Subcutaneous abdominal adipose tissue (tissue), 5 donors: ENCODE results near the gene ANKRD30B.
"Not testable (repeated sequence)": the region's sequence is repeated elsewhere in the genome, so short reads cannot be mapped to it uniquely, and the experiment has no call there.

Experiments used
- H3K27ac ChIP-seq: one replicate; pipeline ENCODE4 v1.7.0; 2013; ENCODE audit warnings: low read depth, mild to moderate bottlenecking, inconsistent platforms, low read length, moderate library complexity
- H3K27me3 ChIP-seq, 5 donors: one replicate each; pipeline ENCODE4 v1.7.0; 2013; ENCODE audit warnings: low read length in 5 of 5, inconsistent platforms in 1 of 5; ENCODE audit not compliant: control insufficient read depth in 5 of 5, insufficient read depth in 4 of 5
- H3K36me3 ChIP-seq, 5 donors: one replicate each; pipeline ENCODE4 v1.7.0; 2013; ENCODE audit warnings: low read length in 5 of 5; ENCODE audit not compliant: control insufficient read depth in 5 of 5, insufficient read depth in 5 of 5
- H3K4me1 ChIP-seq, 5 donors: one replicate each; pipeline ENCODE4 v1.7.0; 2013; ENCODE audit warnings: low read length in 5 of 5, mild to moderate bottlenecking in 3 of 5, moderate library complexity in 1 of 5; ENCODE audit not compliant: control insufficient read depth in 5 of 5, insufficient read depth in 5 of 5
- H3K4me3 ChIP-seq, 5 donors: one replicate each; pipeline ENCODE4 v1.7.0; 2013; ENCODE audit warnings: low read length in 5 of 5, low read depth in 1 of 5
- H3K9ac ChIP-seq, 5 donors: one replicate each; pipeline ENCODE4 v1.7.0; 2013; ENCODE audit warnings: low read length in 5 of 5, mild to moderate bottlenecking in 4 of 5, moderate library complexity in 3 of 5
- H3K9me3 ChIP-seq, 5 donors: one replicate each; pipeline ENCODE4 v1.7.0; 2013; ENCODE audit warnings: low read length in 5 of 5; ENCODE audit not compliant: control insufficient read depth in 5 of 5
- donor health status: healthy.
- donor health status: healthy.
- donor health status: healthy.
- donor health status: healthy.
- donor health status: healthy.

ANKRD30B gene

DNA sequence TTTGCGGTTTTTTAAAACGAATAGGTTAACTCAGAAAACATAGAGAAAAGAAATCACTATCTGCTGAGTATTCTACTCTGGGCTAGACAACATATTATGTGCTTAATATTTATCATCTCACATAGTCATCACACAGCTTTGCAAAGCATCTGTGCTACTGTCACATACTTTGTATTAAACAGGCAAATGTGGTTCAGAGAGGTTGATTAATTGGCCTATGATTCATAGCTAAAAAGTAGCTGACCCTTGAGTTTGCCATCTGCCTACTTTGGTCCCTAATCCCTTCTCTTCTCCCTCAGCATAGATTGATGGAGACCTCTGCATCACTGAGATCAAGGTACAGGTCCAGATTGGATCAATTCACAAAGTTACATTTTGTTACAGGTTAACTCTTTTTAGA lies 21.4 kb downstream of the ANKRD30B start:
- Histone ChIP-seq H3K4me1 (no peaks in the 10 kb centered on the region), H3K27me3 (no peaks in the 10 kb centered on the region), H3K36me3 (no peaks in the 10 kb centered on the region), H3K4me3 (no peak overlapping the region), H3K9ac (no peak overlapping the region), H3K27ac (no peak overlapping the region), H3K9me3 (no peaks in the 10 kb centered on the region)

DNA sequence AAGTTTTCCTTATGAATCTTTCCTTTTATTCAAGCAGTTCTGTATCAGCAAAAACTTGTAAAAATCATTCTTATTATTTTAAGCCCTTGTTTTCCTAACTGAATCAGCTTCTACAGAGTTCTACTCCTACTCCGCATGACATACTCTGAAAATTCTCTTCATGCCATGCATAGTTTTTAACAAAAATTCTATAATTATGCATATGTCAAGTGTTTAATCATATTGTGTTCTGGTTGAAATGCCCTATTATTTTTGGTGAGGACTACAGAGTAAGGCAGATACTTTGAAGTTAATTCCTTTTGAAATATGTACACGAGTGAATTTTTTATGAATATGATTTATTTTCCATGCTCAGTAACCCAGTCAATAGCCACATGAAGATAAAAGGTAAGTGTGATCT lies 28.8 kb downstream of the ANKRD30B start:
- H3K27ac ChIP-seq, result no peak overlapping the region

DNA sequence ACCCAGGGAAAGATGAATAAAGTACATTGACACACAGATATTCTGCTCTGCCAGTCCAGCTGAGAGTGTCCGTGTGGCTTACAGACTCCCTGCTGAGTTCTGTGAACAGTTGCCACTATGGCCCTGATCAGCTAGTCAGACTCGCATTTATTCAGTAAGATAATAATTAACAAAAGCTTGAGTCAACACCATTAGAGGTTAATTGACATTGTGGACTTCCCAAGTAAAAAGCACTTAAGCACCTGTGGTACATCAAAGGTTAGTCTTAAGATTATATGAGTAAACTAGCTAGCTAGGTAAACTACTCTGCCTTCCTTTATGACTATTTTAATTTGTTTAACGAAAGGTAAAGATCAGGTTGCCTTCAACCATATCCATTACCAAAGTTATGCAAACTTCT lies 33.7 kb downstream of the ANKRD30B start:
- Histone ChIP-seq H3K27ac (no peak overlapping the region), H3K27me3 (no peaks in the 10 kb centered on the region), H3K9ac (no peak overlapping the region), H3K4me1 (no peaks in the 10 kb centered on the region), H3K36me3 (no peaks in the 10 kb centered on the region), H3K4me3 (no peak overlapping the region), H3K9me3 (no peaks in the 10 kb centered on the region)

More for the DNA sequence above, 28.8 kb downstream of the ANKRD30B start:
- Histone ChIP-seq H3K9ac (no peak overlapping the region), H3K36me3 (no peaks in the 10 kb centered on the region), H3K4me3 (no peak overlapping the region), H3K4me1 (no peaks in the 10 kb centered on the region), H3K27me3 (no peaks in the 10 kb centered on the region), H3K9me3 (no peaks in the 10 kb centered on the region)

- Histone ChIP-seq H3K9ac (no peak overlapping the region), H3K27ac (no peak overlapping the region), H3K36me3 (no peaks in the 10 kb centered on the region), H3K27me3 (no peaks in the 10 kb centered on the region), H3K9me3 (no peaks in the 10 kb centered on the region), H3K4me1 (no peaks in the 10 kb centered on the region), H3K4me3 (no peak overlapping the region)
These were observed 36.2 kb downstream of the ANKRD30B start for GRCh38 chr18:14784133-14784532.

DNA sequence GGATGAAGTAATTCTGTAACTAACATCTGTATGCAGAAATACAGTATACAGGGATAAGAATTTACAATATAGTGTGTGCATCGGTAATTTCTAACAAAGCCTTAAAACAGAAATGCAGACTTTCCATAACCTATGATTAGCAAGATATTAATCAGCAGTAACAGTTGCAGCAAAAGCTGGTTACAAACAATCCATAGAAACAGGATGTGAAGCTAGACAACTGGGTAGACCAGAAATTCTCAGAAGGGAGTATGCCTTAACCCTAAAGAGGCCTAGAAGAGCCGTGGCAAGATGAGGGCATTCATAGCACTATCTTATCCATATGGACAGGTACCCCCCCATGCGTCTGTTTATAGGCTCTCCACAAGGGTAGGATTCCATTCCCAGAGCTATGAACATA lies 48.9 kb downstream of the ANKRD30B start:
- not testable (repeated sequence) for H3K36me3 ChIP-seq, H3K27ac ChIP-seq, H3K9ac ChIP-seq, H3K4me3 ChIP-seq, H3K27me3 ChIP-seq, H3K4me1 ChIP-seq
- H3K9me3 ChIP-seq, result peaks cover 0 to 10% (median 6%) of the 10 kb centered on the region in 5 donors

GRCh38 chr18:14797969-14798764 lies 50.2 kb downstream of the ANKRD30B start:
- H3K36me3 ChIP-seq, H3K4me3 ChIP-seq, H3K27ac ChIP-seq, H3K4me1 ChIP-seq, H3K27me3 ChIP-seq, H3K9ac ChIP-seq: not testable (repeated sequence)
- H3K9me3 ChIP-seq, result peaks cover 0 to 10% (median 6%) of the 10 kb centered on the region in 5 donors

- not testable (repeated sequence) for H3K4me3 ChIP-seq, H3K36me3 ChIP-seq, H3K4me1 ChIP-seq, H3K9ac ChIP-seq, H3K27me3 ChIP-seq, H3K27ac ChIP-seq, H3K9me3 ChIP-seq
These were observed 63.1 kb downstream of the ANKRD30B start for GRCh38 chr18:14811081-14811480.

- H3K4me1 ChIP-seq, H3K9me3 ChIP-seq, H3K4me3 ChIP-seq, H3K36me3 ChIP-seq, H3K9ac ChIP-seq, H3K27ac ChIP-seq, H3K27me3 ChIP-seq: not testable (repeated sequence)
These were observed 79.1 kb downstream of the ANKRD30B start for GRCh38 chr18:14826972-14827632.

DNA sequence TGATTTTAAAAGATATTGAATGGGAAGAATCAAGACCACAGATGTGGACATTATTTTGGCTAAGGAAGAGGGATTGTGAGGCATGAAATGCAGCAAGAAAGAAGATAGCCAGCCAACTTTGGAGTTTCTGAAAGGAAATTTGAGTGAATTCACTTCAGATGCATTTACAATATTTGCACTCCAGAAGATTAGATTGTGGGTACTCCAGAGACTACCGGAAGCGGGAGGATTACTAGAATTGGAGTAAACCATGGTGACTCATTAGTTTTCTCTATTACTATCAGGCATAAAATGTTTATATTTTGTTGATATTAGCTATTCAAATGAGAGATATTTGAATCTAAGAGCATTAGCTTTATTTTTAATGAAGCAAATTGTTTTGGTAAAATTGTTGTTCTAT lies 93.6 kb downstream of the ANKRD30B start:
- H3K9ac ChIP-seq, H3K27me3 ChIP-seq, H3K4me3 ChIP-seq: not testable (repeated sequence)

DNA sequence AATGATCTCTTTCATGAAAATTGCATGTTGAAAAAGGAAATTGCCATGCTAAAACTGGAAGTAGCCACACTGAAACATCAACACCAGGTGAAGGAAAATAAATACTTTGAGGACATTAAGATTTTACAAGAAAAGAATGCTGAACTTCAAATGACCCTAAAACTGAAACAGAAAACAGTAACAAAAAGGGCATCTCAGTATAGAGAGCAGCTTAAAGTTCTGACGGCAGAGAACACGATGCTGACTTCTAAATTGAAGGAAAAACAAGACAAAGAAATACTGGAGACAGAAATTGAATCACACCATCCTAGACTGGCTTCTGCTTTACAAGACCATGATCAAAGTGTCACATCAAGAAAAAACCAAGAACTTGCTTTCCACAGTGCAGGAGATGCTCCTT lies 103.6 kb downstream of the ANKRD30B start:
- not testable (repeated sequence) for H3K9ac ChIP-seq, H3K4me1 ChIP-seq, H3K36me3 ChIP-seq, H3K27ac ChIP-seq, H3K9me3 ChIP-seq, H3K27me3 ChIP-seq, H3K4me3 ChIP-seq

More for the DNA sequence above, 93.6 kb downstream of the ANKRD30B start:
- H3K4me1 ChIP-seq, H3K9me3 ChIP-seq, H3K36me3 ChIP-seq, H3K27ac ChIP-seq: not testable (repeated sequence)
